Activated CD4-positive, alpha-beta T cell treated with anti-CD3 and anti-CD28 coated beads for 48 hours (primary cell): Measurements from ENCODE around the gene ITGA8.
"Not testable (repeated sequence)": the region's sequence is repeated elsewhere in the genome, so short reads cannot be mapped to it uniquely, and the experiment has no call there.

Experiments used
- DNase-seq: peaks from one replicate; pipeline ENCODE4 v3.0.0-alpha.2; 2020

Gene ITGA8

GRCh38 chr10:15487376-15487775 lies 232.3 kb downstream of the ITGA8 start:
- DNase-seq, result no peak

- no peak for DNase-seq
Measured at GRCh38 chr10:15486404-15486803, 233.3 kb downstream of the ITGA8 start.

GRCh38 chr10:15485684-15486316 lies 233.9 kb downstream of the ITGA8 start:
- DNase-seq, result no peak

DNA sequence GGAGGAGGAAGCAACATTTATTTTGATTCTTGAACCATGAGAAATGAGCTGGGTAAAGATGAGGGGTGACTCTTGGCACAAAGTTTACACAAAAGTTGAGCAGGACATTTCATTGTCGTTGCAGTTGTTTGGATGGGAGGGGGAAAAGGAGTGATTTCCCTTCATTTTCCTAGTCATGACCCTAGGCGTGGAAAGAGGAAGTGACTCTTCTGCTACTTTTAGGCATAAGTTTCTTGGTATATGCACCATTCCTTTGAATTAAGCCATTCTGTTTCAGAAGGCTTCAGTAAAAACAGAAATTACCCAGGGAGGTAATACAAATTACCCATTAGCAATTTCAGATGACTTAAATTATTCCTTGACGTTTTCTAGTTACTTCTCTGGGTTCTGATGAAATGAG lies 234.7 kb downstream of the ITGA8 start:
- DNase-seq, result no peak

- no peak for DNase-seq
Measured at GRCh38 chr10:15484128-15484527, 235.6 kb downstream of the ITGA8 start.

DNA sequence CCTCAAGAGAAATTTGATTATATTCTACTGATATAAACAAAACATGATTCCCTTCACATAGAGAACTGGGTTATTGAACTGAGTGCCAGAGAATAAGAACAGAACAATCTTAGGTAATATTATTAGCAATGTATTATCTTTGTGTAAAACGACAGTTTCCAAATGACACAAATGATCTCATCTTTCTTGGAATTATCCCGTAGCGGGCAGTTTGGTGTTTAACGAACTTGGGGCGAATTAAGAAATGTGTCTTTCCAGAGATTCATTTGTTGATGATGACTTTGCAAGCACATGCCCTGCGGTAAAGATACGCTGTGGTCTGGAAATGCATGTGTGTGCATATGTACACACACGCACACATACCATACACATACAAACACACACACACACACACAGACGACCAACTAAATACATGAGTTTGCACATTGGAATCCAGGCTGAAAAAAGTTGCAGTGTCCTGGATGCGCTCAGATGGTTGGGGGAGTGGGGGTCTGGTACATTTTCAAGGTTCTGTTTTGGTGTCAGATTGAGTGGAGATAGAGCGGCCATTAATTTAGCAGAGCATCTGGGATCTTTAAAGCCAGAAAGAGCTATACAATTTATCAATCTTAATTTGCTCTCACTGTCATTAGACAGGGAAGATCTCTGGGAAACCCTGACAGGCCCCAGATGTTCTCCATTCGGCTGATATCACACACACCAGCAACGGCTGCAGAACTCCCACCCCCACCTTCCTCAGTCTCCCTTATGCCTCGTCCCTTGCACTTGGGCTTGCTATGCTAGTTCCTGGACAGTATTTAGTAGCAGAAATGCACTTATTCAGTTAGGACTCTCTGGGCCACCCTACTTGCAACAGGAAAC lies 236.3 kb downstream of the ITGA8 start:
- DNase-seq, result no peak

DNA sequence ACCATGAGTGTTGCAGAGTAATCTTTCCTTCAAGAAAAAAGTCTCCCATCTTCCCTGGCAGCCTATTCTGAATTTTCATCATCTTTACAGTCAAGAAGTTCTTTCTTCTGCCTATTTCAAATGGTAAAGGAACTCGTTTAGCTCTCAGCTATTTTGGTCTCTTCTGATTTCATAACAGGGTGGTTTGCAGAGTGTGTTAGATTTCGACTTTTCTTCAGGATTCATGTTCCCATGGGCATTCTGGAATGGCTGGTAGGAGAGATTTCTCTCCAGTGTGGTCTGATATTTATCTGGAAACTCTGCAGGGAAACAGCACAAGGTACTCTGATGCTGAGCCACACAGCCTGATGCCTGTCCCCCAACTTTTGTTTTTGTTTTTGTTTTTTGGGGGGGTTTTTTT lies 237.6 kb downstream of the ITGA8 start:
- DNase-seq, result no peak

- DNase-seq, result no peak
Measured at GRCh38 chr10:15478950-15479349, 240.8 kb downstream of the ITGA8 start.

DNA sequence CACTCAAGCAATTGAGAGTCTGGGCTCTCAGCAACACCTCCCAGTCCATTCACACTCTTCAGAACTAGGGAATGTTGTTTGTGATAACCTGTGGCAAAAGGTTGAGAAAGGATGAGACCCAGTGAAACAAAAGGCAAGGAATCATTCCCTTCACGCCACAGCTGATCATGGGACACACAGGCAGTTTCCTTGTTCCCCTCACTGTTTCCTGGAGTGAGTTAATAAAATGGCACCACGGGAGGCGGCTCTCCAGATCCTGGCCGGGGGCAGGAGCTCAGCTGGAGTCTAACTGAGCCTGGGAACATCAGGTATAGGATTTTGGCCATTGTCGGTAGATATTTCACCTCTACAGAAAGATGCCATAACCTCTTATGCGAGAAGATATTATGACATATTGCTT lies 241.3 kb downstream of the ITGA8 start:
- no peak for DNase-seq

GRCh38 chr10:15476337-15476736 lies 243.4 kb downstream of the ITGA8 start:
- DNase-seq, result no peak

- DNase-seq, result not testable (repeated sequence)
Measured at GRCh38 chr10:15475439-15475838, 244.3 kb downstream of the ITGA8 start.

- no peak for DNase-seq
Measured at GRCh38 chr10:15474671-15475070, 245.1 kb downstream of the ITGA8 start.

DNA sequence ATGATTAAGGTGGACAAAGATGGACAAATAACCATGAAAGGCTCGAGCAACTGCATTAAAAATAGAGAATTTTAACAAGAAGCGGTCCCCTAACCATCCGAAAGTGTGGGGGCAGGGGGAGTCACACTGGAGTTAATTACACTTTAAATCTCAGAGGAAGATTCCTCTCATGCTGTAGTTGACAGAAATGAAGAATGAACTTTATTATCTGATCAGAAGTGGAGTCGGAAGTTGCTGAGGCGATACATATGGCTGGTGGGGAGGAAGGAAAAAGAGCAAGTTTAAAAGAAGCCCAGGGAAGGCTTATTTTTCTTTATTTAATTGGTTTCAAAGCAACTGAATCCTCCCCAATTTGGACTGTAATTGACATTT lies 246.3 kb downstream of the ITGA8 start:
- DNase-seq, result no peak

- no peak for DNase-seq
Measured at GRCh38 chr10:15472431-15473395, 247.0 kb downstream of the ITGA8 start.

- DNase-seq, result no peak
Measured at GRCh38 chr10:15472008-15472407, 247.7 kb downstream of the ITGA8 start.

DNA sequence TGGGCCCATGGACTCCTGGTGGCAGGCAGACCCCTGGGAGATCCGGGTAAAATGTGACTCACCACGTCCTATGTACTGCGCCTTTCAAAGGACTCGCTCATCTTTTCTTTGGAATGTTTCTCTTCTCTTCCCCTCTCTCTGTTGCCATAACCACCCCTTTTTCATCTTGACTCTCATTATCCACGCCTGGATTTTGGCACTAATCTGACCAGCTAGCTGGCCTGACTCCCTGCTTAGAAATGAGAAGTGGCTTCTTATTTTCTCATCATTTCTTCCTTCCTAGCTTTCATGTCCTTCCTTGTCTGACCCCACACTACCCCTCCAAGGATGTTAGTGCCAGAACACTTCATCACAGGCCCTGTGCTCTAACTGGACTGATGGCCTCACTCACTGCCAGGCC lies 250.6 kb downstream of the ITGA8 start:
- no peak for DNase-seq

- DNase-seq, result no peak
Measured at GRCh38 chr10:15464381-15464780, 255.3 kb downstream of the ITGA8 start.
